A549 (cell line): ENCODE data around the gene POC1B. TPM values are rescaled to one million over a fixed set of nuclear protein-coding genes. Genes with fewer than 3 reads are reported as not detected.

Source experiments
- ATAC-seq, 2 experiments: fragments of 200-7000 bp in 1 of 2; fragments of >200 bp in 1 of 2; cut with Nextera tagmentation in 1 of 2; cut with Tn5 transposase in 1 of 2; 3 replicates each; pipeline versions ENCODE4 v1.8.0 to v1.9.1; 2018 to 2020; ENCODE audit warnings: mild to moderate bottlenecking in 1 of 2, moderate library complexity in 1 of 2
- CTCF ChIA-PET: fragments of 300-600 bp; sonication (Branson Sonifier 250); formaldehyde crosslinking; extraction: SDS; loops from one replicate; lab custom pipeline; 2021; ENCODE audit warnings: antibody characterized with exemption, inconsistent platforms; lab: Yijun Ruan, JAX
- POLR2A ChIA-PET: fragments of 350-600 bp; formaldehyde crosslinking; extraction: SDS; loops from one replicate; lab custom pipeline; 2021; ENCODE audit warnings: antibody characterized with exemption, inconsistent platforms; lab: Yijun Ruan, JAX
- DNase-seq, 2 experiments: peaks; one replicate each; pipeline versions ENCODE4 v3.0.0 to v3.0.0-alpha.2; 2011 to 2016; ENCODE audit warnings: low read depth in 1 of 2, low spot score in 1 of 2
- FAIRE-seq: peaks from 2 replicates; lab custom pipeline; 2011; peaks lifted over from hg19 to GRCh38; lab: Jason Lieb, UNC
- H3K27ac ChIP-seq, 2 experiments: fragments of >200 bp; sonication (Bioruptor Twin); formaldehyde crosslinking; 3 replicates each; pipeline ENCODE4 v1.5.1; 2016 to 2017
- H3K4me1 ChIP-seq: fragments of >200 bp; sonication (Bioruptor Twin); formaldehyde crosslinking; 3 replicates; pipeline ENCODE4 v1.6.1; 2016
- H3K4me2 ChIP-seq: fragments of >200 bp; sonication (Bioruptor Twin); formaldehyde crosslinking; 3 replicates; pipeline ENCODE4 v1.6.1; 2016
- H3K4me3 ChIP-seq: fragments of >200 bp; sonication (Bioruptor Twin); formaldehyde crosslinking; 3 replicates; pipeline ENCODE4 v1.5.1; 2016
- H3K9me3 ChIP-seq: fragments of >200 bp; sonication (Bioruptor Twin); formaldehyde crosslinking; 3 replicates; pipeline ENCODE4 v1.6.1; 2016
- CBX8 ChIP-seq: fragments of 200-600 bp; sonication (generic); IDR thresholded peaks from 2 replicates; pipeline ENCODE4 v1.6.1; 2016
- EHMT2 ChIP-seq: fragments of 200-600 bp; sonication (generic); IDR thresholded peaks from 2 replicates; pipeline ENCODE4 v1.6.1; 2016; ENCODE audit warnings: antibody characterized with exemption, low read depth, mild to moderate bottlenecking, moderate library complexity
- GATA3 ChIP-seq: IDR thresholded peaks from 2 replicates; pipeline ENCODE4 v1.6.1; 2012; ENCODE audit warnings: borderline replicate concordance
- HDAC2 ChIP-seq: fragments of 200-600 bp; sonication (generic); IDR thresholded peaks from 2 replicates; pipeline ENCODE4 v1.6.1; 2016
- HOXB5 ChIP-seq: fragments of 250-450 bp; sonication (Bioruptor Pico); IDR thresholded peaks from 2 replicates; pipeline ENCODE4 v1.5.0; 2020; ENCODE audit warnings: mild to moderate bottlenecking, moderate library complexity
- JUNB ChIP-seq: fragments of >200 bp; sonication (Bioruptor Twin); formaldehyde crosslinking; IDR thresholded peaks from 2 replicates; pipeline ENCODE4 v1.6.1; 2016
- KDM1A ChIP-seq: fragments of 200-600 bp; sonication (generic); IDR thresholded peaks from 2 replicates; pipeline ENCODE4 v1.6.1; 2016; ENCODE audit warnings: low read depth, mild to moderate bottlenecking
- MAFK ChIP-seq: fragments of 450-650 bp; IDR thresholded peaks from 2 replicates; pipeline ENCODE4 v1.6.1; 2014; ENCODE audit not compliant: partially characterized antibody
- NFE2L2 ChIP-seq: fragments of 150-350 bp; conservative IDR thresholded peaks from 2 replicates; pipeline ENCODE4 v1.6.1; 2014; ENCODE audit warnings: low read length
- PHF8 ChIP-seq: fragments of 200-600 bp; sonication (generic); IDR thresholded peaks from 2 replicates; pipeline ENCODE4 v1.6.1; 2016; ENCODE audit warnings: low read depth, mild to moderate bottlenecking, antibody characterized with exemption, moderate library complexity, borderline replicate concordance
- RAD21 ChIP-seq, 2 experiments: fragments of >200 bp in 1 of 2; sonication (Bioruptor Twin) in 1 of 2; formaldehyde crosslinking in 1 of 2; IDR thresholded peaks in 1 of 2; conservative IDR thresholded peaks in 1 of 2; 2 replicates in 1 of 2; 3 replicates in 1 of 2; pipeline ENCODE4 v1.6.1; 2012 to 2018; ENCODE audit warnings: inconsistent platforms in 1 of 2
- RARB ChIP-seq: fragments of 250-450 bp; sonication (Bioruptor Pico); IDR thresholded peaks from 2 replicates; pipeline ENCODE4 v1.8.0; 2021; ENCODE audit warnings: mild to moderate bottlenecking, moderate library complexity
- RFX5 ChIP-seq: fragments of 450-650 bp; IDR thresholded peaks from 2 replicates; pipeline ENCODE4 v1.7.1; 2014; ENCODE audit warnings: antibody characterized with exemption, mild to moderate bottlenecking, moderate library complexity
- RNF2 ChIP-seq: fragments of 200-600 bp; sonication (generic); IDR thresholded peaks from 2 replicates; pipeline ENCODE4 v1.6.1; 2016; ENCODE audit warnings: low read depth, mild to moderate bottlenecking, antibody characterized with exemption, moderate library complexity, borderline replicate concordance
- SMC3 ChIP-seq: fragments of >200 bp; sonication (Bioruptor Twin); formaldehyde crosslinking; IDR thresholded peaks from 3 replicates; pipeline ENCODE4 v1.6.1; 2018; ENCODE audit warnings: inconsistent platforms
- SREBF2 ChIP-seq: fragments of 450-650 bp; IDR thresholded peaks from 2 replicates; pipeline ENCODE4 v1.6.1; 2014; ENCODE audit warnings: mild to moderate bottlenecking, moderate library complexity
- TP53 ChIP-seq: fragments of 250-450 bp; sonication (Bioruptor Pico); IDR thresholded peaks from 2 replicates; pipeline ENCODE4 v1.5.0; 2021; ENCODE audit warnings: mild to moderate bottlenecking, moderate library complexity
- ZC3H11A ChIP-seq: fragments of 450-650 bp; IDR thresholded peaks from 2 replicates; pipeline ENCODE4 v1.6.1; 2014; ENCODE audit warnings: antibody characterized with exemption, mild to moderate bottlenecking
- ZSCAN20 ChIP-seq: fragments of 250-450 bp; sonication (Bioruptor Pico); IDR thresholded peaks from 2 replicates; pipeline ENCODE4 v1.8.0; 2022; ENCODE audit warnings: mild to moderate bottlenecking, moderate library complexity
- WGBS: methylation state at CpG from one replicate; pipeline ENCODE4 v1.1.6; 2017; ENCODE audit errors: missing lambda C conversion rate; 5-methylcytosine and 5-hydroxymethylcytosine counted together
- polyA plus RNA-seq, 4 experiments: library from polyadenylated mRNA; depleted of rRNA in 3 of 4; stranded (reverse); fragments of >200 nt; fragmentation: RNase III in 1 of 4; extraction: RNeasy Plus Mini Kit Qiagen cat#74134 plus additional on column Dnase treatment in 1 of 4; gene quantifications; 2 replicates in 3 of 4; 3 replicates in 1 of 4; pipeline ENCODE4 v1.2.3, GENCODE V29; 2011 to 2017
- TF ChIP-seq, protein P1 (sequence below): IDR thresholded peaks from 2 replicates; pipeline ENCODE4 v1.6.1; 2012
- TF ChIP-seq, protein P2 (sequence below): fragments of >200 bp; sonication (Bioruptor Twin); formaldehyde crosslinking; IDR thresholded peaks from 3 replicates; pipeline ENCODE4 v1.6.1; 2016
- TF ChIP-seq, protein P3 (sequence below): IDR thresholded peaks from 2 replicates; pipeline ENCODE4 v1.6.1; 2012
- TF ChIP-seq, protein P4 (sequence below): fragments of >200 bp; sonication (Bioruptor Twin); formaldehyde crosslinking; IDR thresholded peaks from 2 replicates; pipeline ENCODE4 v1.6.1; 2016
- TF ChIP-seq, protein P5 (sequence below): fragments of >200 bp; sonication (Bioruptor Twin); formaldehyde crosslinking; IDR thresholded peaks from 3 replicates; pipeline ENCODE4 v1.5.1; 2016

Gene POC1B
- polyA plus RNA-seq, 2 of the 4 experiments (the other 2 are of a cell fraction): 10.8 to 38.6 TPM

DNA sequence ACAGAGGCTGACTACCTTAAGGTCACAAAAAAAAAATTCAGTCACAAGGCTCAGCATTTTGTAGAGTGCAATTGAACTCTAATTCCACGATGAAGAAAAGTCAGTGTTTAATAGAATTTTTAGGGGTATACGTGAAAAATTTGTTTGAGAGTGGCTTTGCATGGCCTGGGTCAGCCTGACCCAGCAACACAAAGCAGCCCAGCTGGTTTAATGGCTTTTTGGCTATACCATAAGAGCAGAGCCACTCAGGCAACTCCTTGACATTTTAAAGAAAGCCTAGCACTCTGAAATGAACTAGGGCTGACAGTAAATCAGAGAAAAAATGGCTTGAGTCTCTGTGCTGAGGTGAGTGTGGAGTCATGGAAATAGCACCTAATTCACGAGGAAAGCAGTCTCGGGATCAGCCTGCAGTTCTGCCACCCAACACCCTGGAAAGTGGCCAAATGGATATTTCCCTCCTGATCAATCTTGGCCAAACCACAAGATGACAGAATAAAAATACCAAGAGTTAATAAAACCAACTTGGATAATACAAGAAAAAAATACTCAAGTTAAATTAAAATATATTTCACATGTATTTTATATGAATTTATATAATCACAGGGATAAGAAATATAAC is 60.8 kb downstream of the POC1B start:
- H3K9me3 ChIP-seq: no peaks in the 10 kb centered on the region
- ChIA-PET CTCF (no interaction called here), POLR2A (no interaction called here)
- no peak overlapping the region for H3K27ac ChIP-seq
- H3K4me3 ChIP-seq: no peak overlapping the region
- H3K4me1 ChIP-seq: peaks cover 9% of the 10 kb centered on the region; the same call in 2 of the 3 replicates
- 63% methylated on average over 4 of the region's 4 CpGs for WGBS
- no peak for ATAC-seq
- no peak for DNase-seq
- no peak overlapping the region for H3K4me2 ChIP-seq
- FAIRE-seq: no peak
- TF ChIP-seq KDM1A (no peak), RNF2 (no peak), EHMT2 (no peak), GATA3 (no peak), SREBF2 (no peak), PHF8 (no peak), RARB (no peak), NFE2L2 (no peak), TP53 (CRISPR knock-in tag) (no peak), RAD21 (conservative IDR thresholded peaks at IDR 0.05 in 1 of 2, IDR thresholded peaks at IDR 0.05 in 1 of 2) (no peak), RFX5 (no peak), CBX8 (no peak), HDAC2 (no peak), ZC3H11A (no peak), JUNB (no peak)
- TF ChIP-seq, protein P1, sequence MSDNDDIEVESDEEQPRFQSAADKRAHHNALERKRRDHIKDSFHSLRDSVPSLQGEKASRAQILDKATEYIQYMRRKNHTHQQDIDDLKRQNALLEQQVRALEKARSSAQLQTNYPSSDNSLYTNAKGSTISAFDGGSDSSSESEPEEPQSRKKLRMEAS: no peak
- TF ChIP-seq, protein P2, sequence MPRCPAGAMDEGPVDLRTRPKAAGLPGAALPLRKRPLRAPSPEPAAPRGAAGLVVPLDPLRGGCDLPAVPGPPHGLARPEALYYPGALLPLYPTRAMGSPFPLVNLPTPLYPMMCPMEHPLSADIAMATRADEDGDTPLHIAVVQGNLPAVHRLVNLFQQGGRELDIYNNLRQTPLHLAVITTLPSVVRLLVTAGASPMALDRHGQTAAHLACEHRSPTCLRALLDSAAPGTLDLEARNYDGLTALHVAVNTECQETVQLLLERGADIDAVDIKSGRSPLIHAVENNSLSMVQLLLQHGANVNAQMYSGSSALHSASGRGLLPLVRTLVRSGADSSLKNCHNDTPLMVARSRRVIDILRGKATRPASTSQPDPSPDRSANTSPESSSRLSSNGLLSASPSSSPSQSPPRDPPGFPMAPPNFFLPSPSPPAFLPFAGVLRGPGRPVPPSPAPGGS: no peak
- TF ChIP-seq, protein P3, sequence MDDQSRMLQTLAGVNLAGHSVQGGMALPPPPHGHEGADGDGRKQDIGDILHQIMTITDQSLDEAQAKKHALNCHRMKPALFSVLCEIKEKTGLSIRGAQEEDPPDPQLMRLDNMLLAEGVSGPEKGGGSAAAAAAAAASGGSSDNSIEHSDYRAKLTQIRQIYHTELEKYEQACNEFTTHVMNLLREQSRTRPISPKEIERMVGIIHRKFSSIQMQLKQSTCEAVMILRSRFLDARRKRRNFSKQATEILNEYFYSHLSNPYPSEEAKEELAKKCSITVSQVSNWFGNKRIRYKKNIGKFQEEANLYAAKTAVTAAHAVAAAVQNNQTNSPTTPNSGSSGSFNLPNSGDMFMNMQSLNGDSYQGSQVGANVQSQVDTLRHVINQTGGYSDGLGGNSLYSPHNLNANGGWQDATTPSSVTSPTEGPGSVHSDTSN: no peak
- TF ChIP-seq, protein P4, sequence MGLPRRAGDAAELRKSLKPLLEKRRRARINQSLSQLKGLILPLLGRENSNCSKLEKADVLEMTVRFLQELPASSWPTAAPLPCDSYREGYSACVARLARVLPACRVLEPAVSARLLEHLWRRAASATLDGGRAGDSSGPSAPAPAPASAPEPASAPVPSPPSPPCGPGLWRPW: no peak
- TF ChIP-seq, all 56 proteins: peak for 0

DNA sequence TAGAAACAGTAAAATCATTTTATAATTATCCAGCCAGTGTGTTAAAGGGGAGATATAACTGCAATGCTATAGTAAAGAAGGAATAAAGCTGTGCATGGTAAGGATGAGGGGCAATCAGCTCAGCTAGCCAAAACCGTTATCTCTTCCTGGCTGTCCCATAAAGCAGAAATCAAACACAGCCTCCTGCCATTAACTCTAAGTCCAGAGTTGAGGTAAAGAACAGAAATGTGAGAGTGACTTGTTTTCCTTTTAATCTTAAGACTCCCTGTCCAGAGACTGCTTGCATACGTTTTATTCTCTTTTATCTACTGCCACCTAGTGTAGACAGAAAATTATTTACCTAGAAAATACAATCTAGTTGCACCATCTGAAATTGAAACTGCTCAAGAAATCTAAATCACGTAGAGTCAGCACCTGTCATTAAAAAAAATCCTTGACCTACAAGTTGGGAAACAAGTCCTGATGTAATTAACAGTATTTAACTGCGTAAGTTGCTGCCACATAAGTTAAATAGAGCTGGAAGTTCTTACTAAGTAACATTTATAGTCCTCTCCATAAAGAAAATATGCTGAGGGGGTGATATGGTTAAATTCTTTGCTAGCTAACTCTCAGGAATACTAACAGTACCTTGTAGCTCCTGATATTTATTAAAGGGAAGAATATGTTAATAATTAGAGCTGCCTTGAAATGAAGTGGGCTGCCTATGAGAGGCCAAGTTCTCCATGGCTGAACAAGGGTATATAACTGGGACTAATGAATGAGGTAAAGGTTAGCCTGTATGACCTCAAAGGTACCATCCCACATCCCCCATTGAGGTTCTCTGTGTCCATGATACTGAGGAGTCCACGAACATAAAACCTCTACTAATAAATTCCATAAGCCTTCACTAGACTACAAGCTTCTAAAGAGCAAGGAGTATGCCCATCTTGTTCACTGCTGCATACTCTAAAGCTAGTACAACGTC is 63.9 kb downstream of the POC1B start:
- CTCF ChIA-PET: interaction anchor here (0.6 to 6.9 kb wide), 54 partner anchors 9 to 1307 kb away, joined by 3 to 81 read pairs (median 4); partner anchors contain the start of genes DUSP6, GALNT4 and POC1B
- DNase-seq (peak; percentile 51 to 64), ATAC-seq (peak; percentile 91 to 95), FAIRE-seq (peak; percentile 97)
- no peaks in the 10 kb centered on the region for H3K9me3 ChIP-seq
- POLR2A ChIA-PET: interaction anchor here (1.0 kb wide), 1 partner anchor 109 kb away, joined by 5 read pairs; the partner anchor contains the start of gene DUSP6
- TF ChIP-seq RAD21 (conservative IDR thresholded peaks at IDR 0.05 in 1 of 2, IDR thresholded peaks at IDR 0.05 in 1 of 2) (peak; percentile 88 to 91), HDAC2 (no peak), ZSCAN20 (CRISPR knock-in tag) (no peak), SMC3 (peak; percentile 93), MAFK (peak; percentile 18), HOXB5 (CRISPR knock-in tag) (no peak)
- TF ChIP-seq, protein P5, sequence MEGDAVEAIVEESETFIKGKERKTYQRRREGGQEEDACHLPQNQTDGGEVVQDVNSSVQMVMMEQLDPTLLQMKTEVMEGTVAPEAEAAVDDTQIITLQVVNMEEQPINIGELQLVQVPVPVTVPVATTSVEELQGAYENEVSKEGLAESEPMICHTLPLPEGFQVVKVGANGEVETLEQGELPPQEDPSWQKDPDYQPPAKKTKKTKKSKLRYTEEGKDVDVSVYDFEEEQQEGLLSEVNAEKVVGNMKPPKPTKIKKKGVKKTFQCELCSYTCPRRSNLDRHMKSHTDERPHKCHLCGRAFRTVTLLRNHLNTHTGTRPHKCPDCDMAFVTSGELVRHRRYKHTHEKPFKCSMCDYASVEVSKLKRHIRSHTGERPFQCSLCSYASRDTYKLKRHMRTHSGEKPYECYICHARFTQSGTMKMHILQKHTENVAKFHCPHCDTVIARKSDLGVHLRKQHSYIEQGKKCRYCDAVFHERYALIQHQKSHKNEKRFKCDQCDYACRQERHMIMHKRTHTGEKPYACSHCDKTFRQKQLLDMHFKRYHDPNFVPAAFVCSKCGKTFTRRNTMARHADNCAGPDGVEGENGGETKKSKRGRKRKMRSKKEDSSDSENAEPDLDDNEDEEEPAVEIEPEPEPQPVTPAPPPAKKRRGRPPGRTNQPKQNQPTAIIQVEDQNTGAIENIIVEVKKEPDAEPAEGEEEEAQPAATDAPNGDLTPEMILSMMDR: peak; percentile 86
- TF ChIP-seq, all 56 proteins: peak for 4
- WGBS: 8% methylated on average over 6 of the region's 6 CpGs
- no peak overlapping the region for H3K4me3 ChIP-seq
- H3K4me2 ChIP-seq: peak overlapping the region; percentile 63
- no peak overlapping the region for H3K27ac ChIP-seq
- H3K4me1 ChIP-seq: no peaks in the 10 kb centered on the region
